Stomach (tissue), 4 donors: Measurements from ENCODE around the gene CBX1.

ENCODE experiments used
- EP300 ChIP-seq: sonication (generic); formaldehyde crosslinking; IDR thresholded peaks from one replicate; pipeline ENCODE4 v1.6.1; 2017; ENCODE audit warnings: antibody characterized with exemption
- POLR2A ChIP-seq, 4 donors: fragments of 450-650 bp; IDR thresholded peaks; one replicate each; pipeline ENCODE4 v1.6.1; 2016; ENCODE audit warnings: antibody characterized with exemption in 4 of 4, control low read depth in 2 of 4, mild to moderate bottlenecking in 1 of 4, moderate library complexity in 1 of 4
- POLR2AphosphoS5 ChIP-seq, 3 donors: sonication (generic); formaldehyde crosslinking; IDR thresholded peaks; one replicate each; pipeline ENCODE4 v1.6.1; 2016; ENCODE audit warnings: antibody characterized with exemption in 3 of 3
- TF ChIP-seq, protein P1 (sequence below), 7 experiments: fragments of 450-650 bp in 4 of 7; fragments of 200-600 bp in 3 of 7; sonication (generic) in 3 of 7; IDR thresholded peaks; one replicate each; pipeline ENCODE4 v1.5.1; 2016 to 2019; ENCODE audit warnings: antibody characterized with exemption in 7 of 7, control low read depth in 2 of 7, mild to moderate bottlenecking in 1 of 7

DNA sequence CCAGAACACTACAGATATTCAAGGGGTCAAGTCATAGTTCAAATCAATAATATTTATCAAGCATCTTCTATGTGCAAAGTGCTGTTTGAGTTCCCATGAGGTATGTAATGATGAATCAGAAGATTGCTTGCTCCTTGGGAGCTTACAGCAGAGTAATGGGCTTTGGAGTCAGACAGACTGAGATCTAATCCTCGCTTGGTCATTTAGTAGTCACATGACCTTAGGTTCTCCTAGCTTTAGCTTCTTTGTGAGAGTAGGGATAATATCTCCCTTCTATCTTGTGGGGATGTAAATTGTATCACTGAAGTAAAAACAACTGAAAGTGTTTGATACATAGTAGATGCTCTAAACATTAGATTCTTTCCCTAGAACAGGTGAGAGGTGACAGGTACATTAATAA, 36.4 kb upstream of the CBX1 start:
- TF ChIP-seq, protein P1, sequence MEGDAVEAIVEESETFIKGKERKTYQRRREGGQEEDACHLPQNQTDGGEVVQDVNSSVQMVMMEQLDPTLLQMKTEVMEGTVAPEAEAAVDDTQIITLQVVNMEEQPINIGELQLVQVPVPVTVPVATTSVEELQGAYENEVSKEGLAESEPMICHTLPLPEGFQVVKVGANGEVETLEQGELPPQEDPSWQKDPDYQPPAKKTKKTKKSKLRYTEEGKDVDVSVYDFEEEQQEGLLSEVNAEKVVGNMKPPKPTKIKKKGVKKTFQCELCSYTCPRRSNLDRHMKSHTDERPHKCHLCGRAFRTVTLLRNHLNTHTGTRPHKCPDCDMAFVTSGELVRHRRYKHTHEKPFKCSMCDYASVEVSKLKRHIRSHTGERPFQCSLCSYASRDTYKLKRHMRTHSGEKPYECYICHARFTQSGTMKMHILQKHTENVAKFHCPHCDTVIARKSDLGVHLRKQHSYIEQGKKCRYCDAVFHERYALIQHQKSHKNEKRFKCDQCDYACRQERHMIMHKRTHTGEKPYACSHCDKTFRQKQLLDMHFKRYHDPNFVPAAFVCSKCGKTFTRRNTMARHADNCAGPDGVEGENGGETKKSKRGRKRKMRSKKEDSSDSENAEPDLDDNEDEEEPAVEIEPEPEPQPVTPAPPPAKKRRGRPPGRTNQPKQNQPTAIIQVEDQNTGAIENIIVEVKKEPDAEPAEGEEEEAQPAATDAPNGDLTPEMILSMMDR (IDR thresholded peaks at IDR 0.05): no peak
- no peak for TF ChIP-seq POLR2AphosphoS5 (IDR thresholded peaks at IDR 0.05)
- no peak for TF ChIP-seq POLR2A (IDR thresholded peaks at IDR 0.05)
- TF ChIP-seq EP300: no peak
